Body of pancreas (tissue), 4 donors: ENCODE results near the gene TEKT3. TPM values are rescaled to one million over a fixed set of nuclear protein-coding genes. Genes with fewer than 3 reads are reported as not detected.
A peak's percentile ranks its signal among the peaks of the same experiment; 100 is the strongest.

Experiments used
- ATAC-seq: fragments of 150-250 bp; one replicate; pipeline ENCODE4 v1.9.1; 2016
- DNase-seq, 4 donors: peaks; one replicate each; pipeline ENCODE4 v3.0.0-alpha.2; 2019
- H3K27ac ChIP-seq, 4 donors: fragments of 200-600 bp; sonication (generic); 1 replicate in 3 of 4; 2 replicates in 1 of 4; pipeline versions ENCODE4 v1.5.1 to v1.6.1; 2016 to 2019; ENCODE audit warnings: mild to moderate bottlenecking in 1 of 4, mixed read lengths in 1 of 4, moderate library complexity in 1 of 4
- H3K27me3 ChIP-seq, 2 donors: fragments of 200-600 bp; sonication (generic); one replicate each; pipeline ENCODE4 v1.6.0; 2016; ENCODE audit warnings: mild to moderate bottlenecking in 1 of 2
- H3K36me3 ChIP-seq, 2 donors: fragments of 200-600 bp; sonication (generic); replicated peaks in 1 of 2; 2 replicates each; pipeline ENCODE4 v1.5.1; 2016; ENCODE audit warnings: low read depth in 2 of 2; ENCODE audit not compliant: insufficient read depth in 1 of 2
- H3K4me1 ChIP-seq: fragments of 200-600 bp; sonication (generic); one replicate; pipeline ENCODE4 v1.6.0; 2016
- H3K4me3 ChIP-seq, 2 donors: fragments of 200-600 bp; sonication (generic); 1 replicate in 1 of 2; 2 replicates in 1 of 2; pipeline ENCODE4 v1.5.1; 2016 to 2019
- H3K9me3 ChIP-seq, 3 donors: fragments of 200-600 bp; sonication (generic); 1 replicate in 2 of 3; 2 replicates in 1 of 3; pipeline ENCODE4 v1.5.1; 2016
- POLR2A ChIP-seq, 3 donors: fragments of 450-650 bp; IDR thresholded peaks; one replicate each; pipeline ENCODE4 v1.6.1; 2016; ENCODE audit warnings: antibody characterized with exemption in 3 of 3, mild to moderate bottlenecking in 2 of 3
- WGBS, 2 donors: methylation state at CpG; one replicate each; pipeline ENCODE4 v1.1.5; 2017; 5-methylcytosine and 5-hydroxymethylcytosine counted together
- intact Hi-C: fragments of 100-400 bp; cut with DNase I; formaldehyde crosslinking; loops from one replicate; pipeline ENCODE4 v1.15.1; 2023
- total RNA-seq, 2 donors: library from RNA; depleted of rRNA; stranded (reverse); fragments of >200 nt; gene quantifications; one replicate each; pipeline ENCODE4 v1.1.0, GENCODE V29; 2016
- TF ChIP-seq, protein P1 (sequence below), 7 experiments: fragments of 450-650 bp in 4 of 7; fragments of 200-600 bp in 3 of 7; sonication (generic) in 3 of 7; IDR thresholded peaks; one replicate each; pipeline ENCODE4 v1.5.1; 2016 to 2019; ENCODE audit warnings: antibody characterized with exemption in 7 of 7

The TEKT3 gene
- total RNA-seq, 2 donors from 2014 or later, result not detected

DNA sequence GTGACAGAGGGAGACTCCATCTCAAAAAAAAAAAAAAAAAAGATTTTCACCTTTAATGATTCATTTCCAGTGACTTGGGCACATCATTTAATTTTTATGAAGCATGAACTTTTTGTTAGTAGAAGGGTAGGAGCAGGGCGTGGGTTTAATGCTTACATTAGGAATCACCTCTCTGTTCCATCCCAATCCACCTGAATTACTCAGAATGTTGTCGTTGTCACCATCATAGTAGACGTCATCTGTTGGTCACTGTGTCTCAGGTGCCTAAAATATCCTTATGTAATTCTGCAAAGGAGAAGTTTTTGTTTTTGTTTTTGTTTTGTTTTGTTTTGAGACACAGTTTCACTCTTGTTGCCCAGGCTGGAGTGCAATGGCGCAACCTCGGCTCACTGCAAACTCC, 38.3 kb upstream of the TEKT3 start:
- H3K36me3 ChIP-seq, result no peaks in the 10 kb centered on the region
- TF ChIP-seq, protein P1, sequence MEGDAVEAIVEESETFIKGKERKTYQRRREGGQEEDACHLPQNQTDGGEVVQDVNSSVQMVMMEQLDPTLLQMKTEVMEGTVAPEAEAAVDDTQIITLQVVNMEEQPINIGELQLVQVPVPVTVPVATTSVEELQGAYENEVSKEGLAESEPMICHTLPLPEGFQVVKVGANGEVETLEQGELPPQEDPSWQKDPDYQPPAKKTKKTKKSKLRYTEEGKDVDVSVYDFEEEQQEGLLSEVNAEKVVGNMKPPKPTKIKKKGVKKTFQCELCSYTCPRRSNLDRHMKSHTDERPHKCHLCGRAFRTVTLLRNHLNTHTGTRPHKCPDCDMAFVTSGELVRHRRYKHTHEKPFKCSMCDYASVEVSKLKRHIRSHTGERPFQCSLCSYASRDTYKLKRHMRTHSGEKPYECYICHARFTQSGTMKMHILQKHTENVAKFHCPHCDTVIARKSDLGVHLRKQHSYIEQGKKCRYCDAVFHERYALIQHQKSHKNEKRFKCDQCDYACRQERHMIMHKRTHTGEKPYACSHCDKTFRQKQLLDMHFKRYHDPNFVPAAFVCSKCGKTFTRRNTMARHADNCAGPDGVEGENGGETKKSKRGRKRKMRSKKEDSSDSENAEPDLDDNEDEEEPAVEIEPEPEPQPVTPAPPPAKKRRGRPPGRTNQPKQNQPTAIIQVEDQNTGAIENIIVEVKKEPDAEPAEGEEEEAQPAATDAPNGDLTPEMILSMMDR (IDR thresholded peaks at IDR 0.05), result no peak
- TF ChIP-seq POLR2A (IDR thresholded peaks at IDR 0.05), result no peak
- WGBS, 2 donors, result 88 to 90% methylated on average over 5 of the region's 5 CpGs
- intact Hi-C loops, result no loop called here
- ATAC-seq (no peak), DNase-seq (no peak)
- no peak overlapping the region for H3K4me3 ChIP-seq
- peaks cover 18% of the 10 kb centered on the region for H3K4me1 ChIP-seq
- no peaks in the 10 kb centered on the region for H3K9me3 ChIP-seq
- H3K27ac ChIP-seq, result no peak overlapping the region
- H3K27me3 ChIP-seq, result no peaks in the 10 kb centered on the region

DNA sequence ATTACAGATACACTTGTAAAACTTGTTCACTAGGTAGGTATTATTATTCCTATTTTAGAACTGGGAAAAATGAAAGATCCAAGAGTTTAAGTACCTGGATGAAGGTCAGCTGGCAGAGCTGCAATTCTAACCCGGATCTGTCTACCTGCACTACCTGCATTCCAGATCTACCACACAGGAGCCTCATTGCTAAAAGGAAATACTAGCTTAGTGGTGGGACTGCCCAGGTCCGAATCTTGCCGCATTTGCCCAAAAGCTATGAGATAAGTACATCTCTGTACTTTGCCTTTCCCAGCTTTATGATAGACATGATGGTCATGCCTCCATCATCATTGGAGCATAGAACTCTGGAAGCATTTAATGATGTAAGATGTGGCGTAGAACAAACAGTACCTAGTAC, 36.8 kb upstream of the TEKT3 start:
- no peaks in the 10 kb centered on the region for H3K27me3 ChIP-seq
- peaks cover 10% of the 10 kb centered on the region for H3K4me1 ChIP-seq
- H3K36me3 ChIP-seq, result no peaks in the 10 kb centered on the region
- intact Hi-C loops, result no loop called here
- no peaks in the 10 kb centered on the region for H3K9me3 ChIP-seq
- H3K27ac ChIP-seq, result peak overlapping the region; percentile 36 to 83 (median 58)
- 75 to 79% methylated on average over 4 of the region's 4 CpGs for WGBS, 2 donors
- ATAC-seq (peak; percentile 22), DNase-seq (no peak)
- no peak overlapping the region for H3K4me3 ChIP-seq
- TF ChIP-seq, protein P1 (IDR thresholded peaks at IDR 0.05), result no peak
- no peak for TF ChIP-seq POLR2A (IDR thresholded peaks at IDR 0.05)

DNA sequence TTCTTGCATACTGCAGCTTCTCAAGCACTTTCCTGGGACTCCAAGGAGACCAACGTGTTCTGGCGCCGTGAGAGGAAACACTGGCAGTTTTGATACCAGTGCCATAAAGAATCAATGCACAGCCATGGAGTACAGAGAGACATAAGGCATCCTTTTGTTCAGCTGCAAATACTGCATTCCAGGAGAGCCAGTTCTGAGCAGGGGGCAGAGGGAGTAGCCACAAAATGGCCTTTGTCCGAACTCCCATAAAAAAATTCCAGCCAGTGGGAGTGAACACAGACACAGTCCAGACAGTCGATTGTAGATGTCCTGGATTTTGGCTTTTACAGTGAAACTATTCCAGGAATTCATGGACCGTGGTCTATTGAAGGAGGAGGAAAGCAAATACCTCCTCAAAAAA, 36.2 kb upstream of the TEKT3 start:
- ATAC-seq (peak; percentile 94), DNase-seq (peak; percentile 23 to 63 (median 38))
- Histone ChIP-seq H3K27me3 (no peaks in the 10 kb centered on the region), H3K36me3 (no peaks in the 10 kb centered on the region), H3K27ac (peak overlapping the region; percentile 37 to 83 (median 64)), H3K4me3 (no peak overlapping the region), H3K4me1 (peaks cover 10% of the 10 kb centered on the region), H3K9me3 (no peaks in the 10 kb centered on the region)
- 53 to 75% methylated on average over 6 of the region's 6 CpGs for WGBS, 2 donors
- intact Hi-C loops, result no loop called here
- TF ChIP-seq POLR2A (IDR thresholded peaks at IDR 0.05), result peak in 1 of 3 donors; percentile 46
- TF ChIP-seq, protein P1 (IDR thresholded peaks at IDR 0.05), result no peak

DNA sequence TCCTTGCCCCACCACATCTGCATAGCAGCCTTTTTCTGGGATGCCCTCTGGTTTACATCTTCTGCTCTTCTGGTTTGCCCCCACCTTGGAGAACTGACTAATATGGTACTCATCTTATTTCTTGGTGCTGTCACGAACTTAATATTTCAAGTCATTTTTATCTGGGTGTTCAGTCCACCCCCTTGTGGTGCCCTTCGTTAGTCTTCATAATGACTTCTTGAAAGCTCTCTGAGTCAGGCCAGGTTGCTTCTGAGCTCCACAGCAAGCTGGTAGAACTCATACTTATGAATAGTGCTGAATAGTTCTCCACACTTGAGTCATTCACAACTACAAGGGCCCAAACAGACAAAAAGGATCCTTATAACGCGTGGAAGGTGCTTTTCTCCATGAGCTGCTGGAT, 35.8 kb upstream of the TEKT3 start:
- DNase-seq (no peak), ATAC-seq (peak; percentile 34)
- Histone ChIP-seq H3K27ac (peak overlapping the region; percentile 37 to 83 (median 64)), H3K4me1 (peaks cover 10% of the 10 kb centered on the region), H3K9me3 (no peaks in the 10 kb centered on the region), H3K27me3 (no peaks in the 10 kb centered on the region), H3K4me3 (no peak overlapping the region), H3K36me3 (no peaks in the 10 kb centered on the region)
- no peak for TF ChIP-seq POLR2A (IDR thresholded peaks at IDR 0.05)
- TF ChIP-seq, protein P1 (IDR thresholded peaks at IDR 0.05), result no peak
- 63 to 65% methylated on average over 4 of the region's 4 CpGs for WGBS, 2 donors
- intact Hi-C loops, result no loop called here

DNA sequence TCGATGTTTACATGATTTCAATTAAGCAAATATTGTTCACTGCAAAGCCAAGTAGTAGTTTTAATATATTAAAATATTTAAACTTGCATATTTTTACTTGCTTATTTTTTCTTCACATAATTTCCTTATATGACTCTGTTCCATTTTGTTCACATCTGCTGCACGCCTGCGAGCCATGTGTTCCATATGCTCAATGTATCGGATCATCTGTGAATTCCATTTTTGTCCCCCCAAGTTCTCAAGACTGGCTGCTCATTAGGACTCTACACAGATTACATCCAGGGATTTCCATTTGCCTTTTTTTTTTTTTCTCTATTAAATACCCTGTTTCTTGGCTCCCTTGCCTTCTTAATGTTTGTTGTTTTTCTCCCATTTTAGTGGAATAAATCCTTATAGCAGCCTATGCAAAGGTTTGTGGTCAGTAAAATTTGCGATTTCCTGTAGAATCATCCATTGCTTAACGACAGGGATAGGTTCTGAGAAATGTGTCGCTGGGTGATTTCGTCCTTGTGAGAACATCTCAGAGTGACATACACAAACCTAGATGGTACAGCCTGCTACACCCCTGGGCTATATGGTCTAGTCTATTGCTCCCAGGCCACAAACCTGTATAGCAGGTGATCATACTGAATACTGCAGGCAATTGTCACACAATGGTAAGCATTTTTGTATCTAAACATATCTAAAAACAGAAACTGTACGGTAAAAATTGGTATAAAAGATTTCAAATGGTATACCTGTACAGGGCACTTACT, 30.2 kb upstream of the TEKT3 start:
- ATAC-seq, result no peak
- WGBS, 2 donors, result 84 to 88% methylated on average over 9 of the region's 9 CpGs
- Histone ChIP-seq H3K36me3 (no peaks in the 10 kb centered on the region), H3K4me1 (peaks cover under 1% of the 10 kb centered on the region), H3K9me3 (no peaks in the 10 kb centered on the region), H3K27me3 (no peaks in the 10 kb centered on the region), H3K4me3 (no peak overlapping the region), H3K27ac (no peak overlapping the region)
- TF ChIP-seq, protein P1 (IDR thresholded peaks at IDR 0.05), result no peak
- no peak for TF ChIP-seq POLR2A (IDR thresholded peaks at IDR 0.05)
- no peak for DNase-seq
- intact Hi-C loops, result no loop called here
